Endothelial cell of umbilical vein (primary cell): ENCODE data around the gene BCOR. TPM values are rescaled to one million over a fixed set of nuclear protein-coding genes. Genes with fewer than 3 reads are reported as not detected.
A peak's percentile ranks its signal among the peaks of the same experiment; 100 is the strongest.

ENCODE experiments used
- BruUV-seq: library from RNA; stranded (reverse); fragments of 400-500 nt; replicated peaks from 2 replicates; lab custom pipeline; 2021; lab: Mats Ljungman, UMichigan
- CTCF ChIA-PET: fragments of 300-600, 350-600 bp; sonication (Branson Sonifier 250); formaldehyde crosslinking; loops from one replicate; lab custom pipeline; 2021; ENCODE audit warnings: antibody characterized with exemption, inconsistent platforms; lab: Charles Lee
- POLR2A ChIA-PET: fragments of 300-600, 350-600 bp; sonication (Branson Sonifier 250); formaldehyde crosslinking; loops from one replicate; lab custom pipeline; 2021; ENCODE audit warnings: antibody characterized with exemption, inconsistent platforms; lab: Charles Lee
- DNase-seq: peaks from one replicate; pipeline ENCODE4 v3.0.0-alpha.2; 2011; ENCODE audit warnings: low read depth, low spot score
- FAIRE-seq: peaks from 2 replicates; lab custom pipeline; 2011; peaks lifted over from hg19 to GRCh38; lab: Jason Lieb, UNC
- H2AFZ ChIP-seq: 2 replicates; pipeline ENCODE4 v1.6.0; 2012; ENCODE audit warnings: low read depth, low read length, control low read depth, inconsistent platforms
- H3K27ac ChIP-seq: 2 replicates; pipeline ENCODE4 v1.5.1; 2011; ENCODE audit warnings: low read depth, mild to moderate bottlenecking, control low read depth, low read length, moderate library complexity; ENCODE audit not compliant: insufficient read depth
- H3K27me3 ChIP-seq, 2 experiments: 2 replicates each; pipeline versions ENCODE4 v1.6.0 to v1.6.1; 2011; ENCODE audit warnings: low read length in 2 of 2, mixed read lengths in 1 of 2; ENCODE audit not compliant: control insufficient read depth in 2 of 2, insufficient read depth in 2 of 2
- H3K36me3 ChIP-seq, 2 experiments: 2 replicates in 1 of 2; 3 replicates in 1 of 2; pipeline ENCODE4 v1.5.1; 2011; ENCODE audit warnings: low read length in 2 of 2, mild to moderate bottlenecking in 1 of 2, moderate library complexity in 1 of 2; ENCODE audit not compliant: control insufficient read depth in 2 of 2, insufficient read depth in 2 of 2; ENCODE audit errors: extremely low read depth in 1 of 2
- H3K4me1 ChIP-seq: 3 replicates; pipeline ENCODE4 v1.5.1; 2011; ENCODE audit warnings: mild to moderate bottlenecking, low read length; ENCODE audit not compliant: control insufficient read depth, insufficient read depth; ENCODE audit errors: extremely low read depth
- H3K4me2 ChIP-seq: 2 replicates; pipeline ENCODE4 v1.6.1; 2011; ENCODE audit warnings: low read length, control low read depth, mixed read lengths; ENCODE audit not compliant: insufficient read depth
- H3K4me3 ChIP-seq, 3 experiments: fragments of 200-600 bp in 1 of 3; sonication (generic), shearing (Covaris generic) in 1 of 3; replicated peaks in 1 of 3; 2 replicates each; pipeline ENCODE4 v1.5.1; 2011 to 2016; ENCODE audit warnings: control low read depth in 3 of 3, low read length in 3 of 3, mild to moderate bottlenecking in 2 of 3, inconsistent platforms in 1 of 3, low read depth in 1 of 3, moderate library complexity in 1 of 3; ENCODE audit not compliant: insufficient read depth in 1 of 3
- H3K79me2 ChIP-seq: 2 replicates; pipeline ENCODE4 v1.6.0; 2012; ENCODE audit warnings: low read length, inconsistent platforms; ENCODE audit not compliant: control insufficient read depth, insufficient read depth
- H3K9ac ChIP-seq: replicated peaks from 2 replicates; pipeline ENCODE3; 2011; ENCODE audit warnings: low read length, control low read depth; ENCODE audit not compliant: insufficient read depth; ENCODE audit errors: extremely low read depth
- H3K9me1 ChIP-seq: replicated peaks from 3 replicates; pipeline ENCODE4 v1.6.0; 2011; ENCODE audit warnings: mild to moderate bottlenecking, low read length; ENCODE audit not compliant: control insufficient read depth, insufficient read depth; ENCODE audit errors: extremely low read depth
- H3K9me3 ChIP-seq: replicated peaks from 2 replicates; pipeline ENCODE4 v1.5.1; 2012; ENCODE audit warnings: low read length, inconsistent platforms; ENCODE audit not compliant: control insufficient read depth, insufficient read depth
- H4K20me1 ChIP-seq: replicated peaks from 2 replicates; pipeline ENCODE3; 2011; ENCODE audit warnings: mild to moderate bottlenecking, low read length; ENCODE audit not compliant: control insufficient read depth, insufficient read depth; ENCODE audit errors: extremely low read depth
- EZH2 ChIP-seq: IDR thresholded peaks from 2 replicates; pipeline ENCODE4 v1.6.1; 2012; ENCODE audit warnings: borderline replicate concordance, low read depth, mild to moderate bottlenecking, moderate library complexity, low read length, inconsistent platforms; ENCODE audit not compliant: severe bottlenecking
- FOS ChIP-seq: IDR thresholded peaks from 2 replicates; pipeline ENCODE4 v1.6.1; 2011; ENCODE audit warnings: mild to moderate bottlenecking, low read length, moderate library complexity, borderline replicate concordance; ENCODE audit not compliant: insufficient read depth
- GATA2 ChIP-seq: IDR thresholded peaks from 2 replicates; pipeline ENCODE4 v1.7.0; 2011; ENCODE audit warnings: low read depth, mild to moderate bottlenecking, moderate library complexity, mixed read lengths, low read length; ENCODE audit not compliant: insufficient read length, insufficient read depth
- JUN ChIP-seq: IDR thresholded peaks from 2 replicates; pipeline ENCODE4 v1.6.1; 2011; ENCODE audit warnings: borderline replicate concordance, low read depth; ENCODE audit not compliant: insufficient read length, insufficient read depth
- MAX ChIP-seq: IDR thresholded peaks from 2 replicates; pipeline ENCODE4 v1.6.1; 2011; ENCODE audit not compliant: insufficient read depth, insufficient read length
- MYC ChIP-seq: IDR thresholded peaks from one replicate; pipeline ENCODE4 v1.6.1; 2011; ENCODE audit warnings: mild to moderate bottlenecking, low read depth, low read length
- POLR2A ChIP-seq: IDR thresholded peaks from 2 replicates; pipeline ENCODE4 v1.6.1; 2012; ENCODE audit warnings: low read depth, mild to moderate bottlenecking, control low read depth, low read length
- POLR2AphosphoS5 ChIP-seq: IDR thresholded peaks from 2 replicates; pipeline ENCODE4 v1.6.1; 2012; ENCODE audit warnings: low read depth, mild to moderate bottlenecking, control low read depth, low read length, moderate library complexity; ENCODE audit not compliant: insufficient read depth
- dilution Hi-C: fragments of 300-500 bp; cut with MboI; formaldehyde crosslinking; loops from one replicate; pipeline ENCODE4 v1.15.0; 2019; ENCODE audit warnings: low sequenced_read_pairs; ENCODE audit not compliant: extremely low pct_ligation_motif_present
- intact Hi-C: fragments of 100-400 bp; cut with micrococcal nuclease; formaldehyde crosslinking; loops from one replicate; pipeline ENCODE4 v1.10.0; 2022
- polyA plus RNA-seq, 4 experiments: library from polyadenylated mRNA; depleted of rRNA in 3 of 4; stranded (reverse) in 3 of 4; unstranded in 1 of 4; fragments of >200 nt; gene quantifications; 2 replicates each; pipeline versions ENCODE4 v1.2.1 to v1.2.3, GENCODE V29; 2011 to 2012; ENCODE audit warnings: missing spikeins in 1 of 4
- total RNA-seq: library from RNA; stranded (reverse); gene quantifications from 2 replicates; pipeline ENCODE4 v1.2.3, GENCODE V29; 2021
- TF ChIP-seq, protein P1 (sequence below), 2 donors: IDR thresholded peaks; 1 replicate in 1 of 2; 2 replicates in 1 of 2; pipeline ENCODE4 v1.5.1; 2011; ENCODE audit warnings: low read length in 2 of 2, mild to moderate bottlenecking in 2 of 2, moderate library complexity in 2 of 2, control low read depth in 1 of 2, inconsistent platforms in 1 of 2, low read depth in 1 of 2; ENCODE audit not compliant: insufficient read depth in 1 of 2; ENCODE audit errors: extremely low read depth in 1 of 2

BCOR gene
- total and polyA plus RNA-seq, 2 donors (not counting 3 experiments of a cell fraction or from before 2014, with no cell fraction given) = 10.1 to 24.2 TPM

DNA sequence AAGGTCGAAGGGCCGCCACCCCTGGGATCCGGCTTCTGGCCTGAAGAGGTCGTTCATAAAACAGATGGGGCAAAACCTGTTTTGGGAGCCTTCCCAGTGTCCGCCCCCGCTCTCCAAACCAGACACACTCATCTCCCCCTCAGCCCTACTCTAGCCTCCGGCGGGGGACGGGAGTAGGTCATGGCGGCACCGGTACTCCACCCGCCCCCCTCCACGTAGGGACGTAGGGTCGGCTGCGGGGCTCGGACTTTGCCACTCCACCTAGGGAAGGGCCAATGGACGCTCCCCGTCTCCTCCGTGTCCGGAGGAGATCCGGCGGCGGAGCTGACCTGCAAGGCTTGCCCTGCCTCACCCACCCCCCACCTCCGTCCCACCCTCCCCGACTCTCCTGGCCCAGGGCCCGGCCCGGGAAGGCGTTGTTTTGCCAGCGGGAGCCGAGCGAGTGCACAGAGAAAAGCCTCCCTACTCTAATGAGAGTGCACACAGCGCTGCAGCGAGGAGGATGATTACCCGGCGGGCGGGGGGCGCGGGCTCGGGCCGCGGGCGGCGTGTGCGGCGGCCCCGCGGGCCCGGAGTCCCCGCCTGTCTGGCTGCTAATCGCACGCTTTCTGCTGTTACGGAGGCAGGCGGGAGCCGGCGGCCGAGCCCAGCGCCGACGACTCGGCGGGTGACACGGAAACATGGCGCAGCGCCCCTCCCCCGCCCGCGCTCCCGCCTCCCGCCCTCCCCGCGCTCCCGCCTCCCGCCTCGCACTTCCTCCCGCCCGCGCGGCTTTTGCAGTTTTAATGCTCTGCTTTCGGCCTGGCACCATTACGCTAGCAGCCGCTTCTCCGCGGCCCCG lies 8.3 kb upstream of the BCOR start:
- TF ChIP-seq POLR2A = no peak
- no peak for TF ChIP-seq MAX
- TF ChIP-seq GATA2 = no peak
- no peak for TF ChIP-seq EZH2
- TF ChIP-seq JUN = no peak
- no peak for TF ChIP-seq FOS
- no peak for TF ChIP-seq MYC
- TF ChIP-seq, protein P1, sequence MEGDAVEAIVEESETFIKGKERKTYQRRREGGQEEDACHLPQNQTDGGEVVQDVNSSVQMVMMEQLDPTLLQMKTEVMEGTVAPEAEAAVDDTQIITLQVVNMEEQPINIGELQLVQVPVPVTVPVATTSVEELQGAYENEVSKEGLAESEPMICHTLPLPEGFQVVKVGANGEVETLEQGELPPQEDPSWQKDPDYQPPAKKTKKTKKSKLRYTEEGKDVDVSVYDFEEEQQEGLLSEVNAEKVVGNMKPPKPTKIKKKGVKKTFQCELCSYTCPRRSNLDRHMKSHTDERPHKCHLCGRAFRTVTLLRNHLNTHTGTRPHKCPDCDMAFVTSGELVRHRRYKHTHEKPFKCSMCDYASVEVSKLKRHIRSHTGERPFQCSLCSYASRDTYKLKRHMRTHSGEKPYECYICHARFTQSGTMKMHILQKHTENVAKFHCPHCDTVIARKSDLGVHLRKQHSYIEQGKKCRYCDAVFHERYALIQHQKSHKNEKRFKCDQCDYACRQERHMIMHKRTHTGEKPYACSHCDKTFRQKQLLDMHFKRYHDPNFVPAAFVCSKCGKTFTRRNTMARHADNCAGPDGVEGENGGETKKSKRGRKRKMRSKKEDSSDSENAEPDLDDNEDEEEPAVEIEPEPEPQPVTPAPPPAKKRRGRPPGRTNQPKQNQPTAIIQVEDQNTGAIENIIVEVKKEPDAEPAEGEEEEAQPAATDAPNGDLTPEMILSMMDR (IDR thresholded peaks at IDR 0.05; ENCODE audit: extremely low read depth in 1 of 2, insufficient read depth in 1 of 2, low read depth in 1 of 2, low read length in 2 of 2) = no peak
- no peak for TF ChIP-seq POLR2AphosphoS5
- Histone ChIP-seq H3K9me1 (no peaks in the 10 kb centered on the region), H2AFZ (no peak overlapping the region), H3K79me2 (no peaks in the 10 kb centered on the region), H3K4me1 (peaks cover 13% of the 10 kb centered on the region), H3K27ac (peak overlapping the region; percentile 43), H3K9ac (peak overlapping the region; percentile 32), H3K9me3 (no peaks in the 10 kb centered on the region), H3K36me3 (no peaks in the 10 kb centered on the region), H3K4me2 (peak overlapping the region; percentile 38), H4K20me1 (no peaks in the 10 kb centered on the region), H3K4me3 (peak overlapping the region in 1 of 3 experiments; percentile 40), H3K27me3 (no peaks in the 10 kb centered on the region)
- DNase-seq = peak; percentile 27
- peak; percentile 56 for FAIRE-seq
- ChIA-PET POLR2A (no interaction called here), CTCF (no interaction called here)
- intact Hi-C loops = loop anchor here (1.0 to 5.0 kb wide), 5 partner anchors 10 to 349 kb away; no protein-coding TSS in a partner anchor
- dilution Hi-C loops = no loop called here
- BruUV-seq = no TSS peak
